HG02884 (cell line): ENCODE measurements around the gene SNX13.

ENCODE experiments used
- ATAC-seq: cut with Tn5 transposase; IDR thresholded peaks from one replicate; pipeline ENCODE4 v1.9.1; 2021; ENCODE audit warnings: mild to moderate bottlenecking, moderate library complexity; ENCODE audit not compliant: unreplicated experiment

SNX13 gene

GRCh38 chr7:17946591-17946990 is 6.3 kb upstream of the SNX13 start:
- peak; percentile 93 for ATAC-seq

- no peak for ATAC-seq
Observed at GRCh38 chr7:17944720-17945119, 4.4 kb upstream of the SNX13 start.

DNA sequence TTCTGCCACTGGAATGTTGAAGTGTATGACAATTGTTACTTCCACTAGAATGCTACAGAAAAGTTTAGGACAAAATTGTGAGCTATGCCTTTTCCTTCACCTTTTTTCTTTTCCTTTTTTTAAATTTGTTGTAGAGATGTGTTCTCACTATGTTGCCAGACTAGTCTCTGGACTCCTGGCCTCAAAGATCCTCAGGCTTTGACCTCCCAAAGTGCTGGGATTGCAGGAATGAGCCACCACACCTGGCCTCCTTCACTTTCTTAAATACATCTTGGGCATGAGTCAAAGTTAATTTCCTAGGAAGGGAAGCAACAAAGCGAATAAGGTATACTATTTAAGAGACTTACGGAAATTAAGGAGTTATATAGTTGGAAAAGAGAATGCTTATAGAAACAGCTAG is 2.7 kb upstream of the SNX13 start:
- no peak for ATAC-seq

DNA sequence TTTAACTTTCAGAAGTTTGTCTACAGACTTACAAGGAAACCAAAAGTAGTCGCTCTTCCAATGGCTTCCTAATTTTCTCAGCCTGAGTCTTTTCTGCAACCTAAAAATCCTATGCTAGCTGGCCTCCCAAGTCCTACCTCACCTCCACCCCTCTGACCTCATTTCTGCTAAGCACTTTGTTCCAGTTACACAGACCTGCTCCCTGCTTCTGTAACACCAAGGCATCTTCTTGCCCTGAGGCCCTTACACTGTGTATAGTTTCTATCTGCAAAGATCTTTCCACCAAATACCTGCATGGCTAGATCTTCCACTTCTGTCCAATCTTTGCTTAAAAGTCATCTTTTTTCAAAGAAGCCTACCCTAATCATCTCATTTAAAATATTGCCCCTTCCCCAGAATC is 1.9 kb upstream of the SNX13 start:
- ATAC-seq: no peak

GRCh38 chr7:17940951-17941431 is 697 bp upstream of the SNX13 start:
- no peak for ATAC-seq

- ATAC-seq: peak; percentile 28
Observed at GRCh38 chr7:17939606-17940301, 540 bp downstream of the SNX13 start.

DNA sequence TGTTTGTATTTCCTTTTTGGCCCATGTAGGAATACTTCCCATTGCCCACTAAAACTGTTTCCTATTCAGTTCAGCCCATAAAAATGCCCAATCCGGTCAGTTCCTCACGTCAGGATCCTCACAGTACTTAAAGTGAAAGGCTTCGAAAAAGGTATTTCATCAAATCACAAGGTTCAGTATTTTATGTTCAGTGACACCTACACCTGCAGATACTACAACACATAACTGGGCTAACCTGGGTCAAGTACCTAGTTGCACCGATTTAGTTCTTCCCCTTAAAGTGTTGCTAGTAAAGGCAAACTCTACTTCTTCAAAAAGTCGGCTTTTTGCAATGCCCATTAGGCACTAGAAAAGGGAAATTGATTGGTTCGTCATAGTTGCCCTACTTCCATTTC is 1.1 kb downstream of the SNX13 start:
- no peak for ATAC-seq

GRCh38 chr7:17937506-17938120 is 2.7 kb downstream of the SNX13 start:
- ATAC-seq: no peak

- no peak for ATAC-seq
Observed at GRCh38 chr7:17936321-17936720, 4.0 kb downstream of the SNX13 start.

DNA sequence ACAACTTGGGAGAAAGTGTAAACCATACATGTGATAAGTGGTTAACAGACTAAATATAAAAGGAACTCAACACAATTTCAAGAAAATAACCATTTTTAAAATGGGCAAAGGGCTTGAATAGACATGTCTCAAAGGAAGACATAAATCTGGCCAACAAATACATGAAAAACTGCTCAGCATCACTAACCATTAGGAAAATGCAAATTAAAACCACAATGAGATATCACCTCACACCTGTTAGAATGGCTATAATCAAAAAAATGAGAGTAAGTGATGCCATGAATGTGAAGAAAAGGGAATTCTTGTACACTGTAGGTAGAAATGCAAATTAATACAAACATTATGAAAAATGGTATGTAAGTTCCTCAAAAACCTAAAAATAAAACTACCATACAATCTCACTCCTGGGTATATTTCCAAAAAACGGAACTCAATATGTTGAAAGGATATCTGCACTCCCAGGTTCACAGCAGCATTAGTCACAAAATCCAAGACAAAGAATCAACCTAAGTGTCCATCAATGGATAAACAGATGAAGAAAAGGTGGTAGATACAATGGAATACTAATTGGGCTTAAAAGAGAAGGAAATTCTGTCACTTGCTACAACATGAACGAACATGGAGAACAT is 5.6 kb downstream of the SNX13 start:
- no peak for ATAC-seq

- ATAC-seq: no peak
Observed at GRCh38 chr7:17934094-17934493, 6.2 kb downstream of the SNX13 start.

GRCh38 chr7:17932770-17933169 is 7.5 kb downstream of the SNX13 start:
- ATAC-seq: no peak

DNA sequence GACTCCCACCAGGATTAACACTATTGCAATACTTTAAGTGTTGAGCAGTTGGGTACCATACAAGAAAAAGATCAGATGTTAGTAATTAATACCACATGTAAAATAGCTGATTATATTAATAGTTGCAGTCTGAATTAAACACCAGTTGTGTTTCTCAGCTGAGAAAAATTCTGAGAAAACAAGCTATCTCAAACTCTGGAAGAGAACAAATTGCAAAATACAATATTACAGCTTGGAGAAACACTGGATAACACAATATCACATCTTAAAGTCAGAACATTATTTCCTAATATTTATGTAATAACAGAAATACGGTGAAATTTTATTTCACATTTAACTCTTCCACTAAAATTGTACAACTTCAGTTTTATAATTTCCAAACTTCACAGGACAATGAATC is 9.2 kb downstream of the SNX13 start:
- no peak for ATAC-seq

- no peak for ATAC-seq
Observed at GRCh38 chr7:17930546-17930945, 9.7 kb downstream of the SNX13 start.

DNA sequence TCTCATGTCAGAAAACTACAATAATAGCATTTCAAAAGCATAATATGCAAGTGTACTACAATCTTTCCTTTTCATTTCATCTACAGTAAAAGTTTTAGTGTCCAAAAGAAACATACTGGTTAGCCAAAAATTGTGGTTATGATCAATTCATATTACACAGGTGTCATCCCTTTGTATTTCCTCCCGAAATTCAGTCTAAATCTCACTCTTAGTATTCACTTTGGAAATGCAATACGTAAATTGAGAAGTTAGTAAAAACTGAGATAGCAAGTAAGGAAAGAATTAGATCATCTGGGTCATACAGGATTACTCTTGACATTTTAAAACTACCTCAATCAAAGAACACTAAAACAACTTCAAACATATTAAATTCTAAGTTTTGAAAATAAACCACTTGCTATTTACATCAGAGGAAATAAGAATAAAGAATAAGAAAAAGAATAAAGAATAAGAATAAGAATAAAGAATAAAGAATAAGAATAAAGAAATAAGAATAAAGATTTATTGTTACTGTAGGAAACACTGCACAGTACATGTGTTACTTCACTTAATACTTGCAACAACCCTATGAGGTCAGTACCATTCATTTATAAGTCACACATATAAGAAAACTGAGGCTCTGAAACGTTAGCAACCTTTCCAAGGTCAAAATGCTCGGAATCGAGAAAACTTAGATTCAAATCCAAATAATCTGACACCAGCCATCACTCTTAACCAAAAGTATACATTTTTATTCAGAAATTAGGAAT is 10.5 kb downstream of the SNX13 start:
- no peak for ATAC-seq

GRCh38 chr7:17928055-17928454 is 12.2 kb downstream of the SNX13 start:
- no peak for ATAC-seq

DNA sequence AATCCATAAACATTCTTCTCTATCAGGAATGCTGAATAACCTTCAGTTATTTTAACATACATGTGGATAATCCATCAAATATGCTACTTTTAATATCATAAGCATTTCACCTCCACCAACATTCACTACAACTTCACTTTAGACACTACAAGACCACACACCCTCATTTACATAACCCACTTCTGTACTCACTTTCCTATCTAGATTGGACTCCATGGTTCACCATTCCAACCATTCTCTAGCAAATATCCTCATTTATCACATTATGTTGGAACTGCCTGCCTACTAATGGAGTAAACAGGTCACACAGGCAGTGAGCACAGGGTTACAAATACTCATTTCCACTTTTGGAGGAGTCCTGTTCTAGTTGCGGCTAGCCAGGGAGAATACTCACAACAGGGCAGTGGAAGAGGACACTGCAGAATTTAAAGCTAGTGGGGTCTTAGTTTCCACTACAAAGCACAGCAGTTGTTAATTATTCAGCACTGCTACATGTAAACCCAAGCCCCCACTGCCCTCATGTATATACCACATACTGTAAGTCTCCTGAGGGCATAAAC is 18.4 kb downstream of the SNX13 start:
- no peak for ATAC-seq

DNA sequence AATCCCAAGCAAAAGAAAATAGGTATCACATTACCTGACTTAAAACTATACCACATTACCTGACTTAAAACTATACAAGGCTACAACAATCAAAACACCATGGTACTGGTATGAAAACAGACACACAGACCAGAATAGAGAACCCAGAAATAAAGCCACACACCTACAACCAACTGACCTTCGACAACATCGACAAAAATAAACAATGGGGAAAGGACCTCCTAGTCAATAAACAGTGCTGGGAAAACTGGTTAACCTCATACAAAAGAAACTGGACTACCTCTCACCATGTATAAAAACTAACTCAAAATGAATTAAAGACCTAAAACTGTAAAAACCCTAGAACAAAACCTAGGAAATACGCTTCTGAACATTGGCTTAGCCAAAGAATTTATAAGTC is 22.5 kb downstream of the SNX13 start:
- no peak for ATAC-seq

- no peak for ATAC-seq
Observed at GRCh38 chr7:17916786-17917185, 23.5 kb downstream of the SNX13 start.

DNA sequence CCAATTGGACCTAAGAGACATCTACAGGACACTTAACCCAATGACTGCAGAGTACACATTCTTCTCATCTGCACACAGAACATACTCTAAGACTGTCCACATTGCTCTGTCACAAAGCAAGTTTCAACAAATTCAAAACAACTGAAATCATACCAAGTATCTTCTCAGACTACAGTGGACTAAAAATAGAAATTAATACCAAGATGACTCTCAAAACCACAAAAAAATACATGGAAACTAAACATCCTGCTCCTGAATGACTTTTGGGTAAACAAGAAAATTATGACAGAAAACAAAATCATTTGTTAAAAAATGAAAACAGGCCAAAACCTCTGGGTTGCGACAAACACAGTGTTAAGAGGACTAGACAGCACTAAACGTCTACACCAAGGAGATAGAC is 24.5 kb downstream of the SNX13 start:
- ATAC-seq: no peak

DNA sequence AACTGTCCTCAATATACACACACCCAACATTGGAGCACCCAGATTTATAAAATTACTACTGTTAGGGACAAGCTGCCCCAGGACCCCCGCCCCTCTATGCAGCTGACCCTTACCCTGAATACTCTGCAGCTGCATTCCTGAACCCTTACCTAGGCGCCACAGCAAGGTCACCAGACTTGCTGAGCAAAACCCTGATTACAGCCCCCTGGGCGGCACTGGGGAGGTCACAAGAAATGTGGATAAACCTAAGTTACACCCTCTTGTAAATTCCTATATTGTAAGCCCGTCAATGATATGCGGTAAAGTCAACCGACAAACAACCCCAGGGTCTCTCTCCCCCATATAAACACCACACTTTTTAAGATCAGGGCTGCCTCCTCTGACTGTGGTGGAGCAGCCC is 25.1 kb downstream of the SNX13 start:
- no peak for ATAC-seq
